HepG2 (cell line): ENCODE measurements around the gene ENG. TPM values are rescaled to one million over a fixed set of nuclear protein-coding genes. Genes with fewer than 3 reads are reported as not detected.

Experiments
- EP300 ChIP-seq, 3 experiments: sonication (generic) in 1 of 3; formaldehyde crosslinking in 1 of 3; IDR thresholded peaks; 2 replicates each; pipeline versions ENCODE4 v1.5.1 to v1.6.1; 2011 to 2020; ENCODE audit warnings: low read depth in 2 of 3, low read length in 2 of 3, borderline replicate concordance in 1 of 3, improper control_type of control experiment in 1 of 3, mild to moderate bottlenecking in 1 of 3, missing genetic modification reagents in 1 of 3, moderate library complexity in 1 of 3
- EZH2 ChIP-seq: conservative IDR thresholded peaks from 2 replicates; pipeline ENCODE4 v1.6.1; 2012; ENCODE audit warnings: mild to moderate bottlenecking, low read depth, low read length, moderate library complexity
- HNRNPH1 ChIP-seq: fragments of 200-400 bp; formaldehyde crosslinking; optimal IDR thresholded peaks from 2 replicates; pipeline ENCODE3; 2017; ENCODE audit warnings: mild to moderate bottlenecking, low read depth, low read length
- HOXA9 ChIP-seq: sonication (generic); formaldehyde crosslinking; IDR thresholded peaks from 2 replicates; pipeline ENCODE4 v1.8.1; 2022; ENCODE audit warnings: missing genetic modification reagents, mild to moderate bottlenecking, moderate library complexity, borderline replicate concordance
- JDP2 ChIP-seq: sonication (generic); formaldehyde crosslinking; IDR thresholded peaks from 2 replicates; pipeline ENCODE4 v1.8.1; 2022; ENCODE audit warnings: missing genetic modification reagents, borderline replicate concordance
- LCORL ChIP-seq, 2 experiments: fragments of 450-650 bp in 1 of 2; sonication (generic) in 1 of 2; formaldehyde crosslinking in 1 of 2; IDR thresholded peaks; 2 replicates each; pipeline versions ENCODE4 v1.5.0 to v1.6.1; 2017 to 2020; ENCODE audit warnings: antibody characterized with exemption in 1 of 2, missing genetic modification reagents in 1 of 2
- MTA3 ChIP-seq: sonication (generic); formaldehyde crosslinking; IDR thresholded peaks from 2 replicates; pipeline ENCODE4 v1.4.0; 2020; ENCODE audit warnings: missing genetic modification reagents
- MTF2 ChIP-seq: sonication (generic); formaldehyde crosslinking; IDR thresholded peaks from 2 replicates; pipeline ENCODE4 v1.5.0; 2020; ENCODE audit warnings: missing genetic modification reagents, borderline replicate concordance
- TEAD3 ChIP-seq: optimal IDR thresholded peaks from 2 replicates; pipeline ENCODE3; 2016; ENCODE audit warnings: borderline replicate concordance
- ZFP36 ChIP-seq: fragments of 150-350 bp; IDR thresholded peaks from 2 replicates; pipeline ENCODE4 v1.6.1; 2018; ENCODE audit warnings: borderline replicate concordance, low read length, low read depth; ENCODE audit not compliant: partially characterized antibody
- ZFY ChIP-seq: sonication (generic); formaldehyde crosslinking; IDR thresholded peaks from 2 replicates; pipeline ENCODE4 v1.4.0; 2020; ENCODE audit warnings: missing genetic modification reagents
- ZKSCAN8 ChIP-seq: IDR thresholded peaks from 2 replicates; pipeline ENCODE4 v1.6.1; 2016; ENCODE audit warnings: borderline replicate concordance, missing genetic modification reagents, missing compliant biosample characterization
- ZNF143 ChIP-seq: sonication (generic); formaldehyde crosslinking; IDR thresholded peaks from 2 replicates; pipeline ENCODE4 v1.4.0; 2020; ENCODE audit warnings: missing genetic modification reagents
- ZNF263 ChIP-seq: sonication (generic); formaldehyde crosslinking; IDR thresholded peaks from 2 replicates; pipeline ENCODE4 v1.4.0; 2020; ENCODE audit warnings: missing genetic modification reagents
- ZNF547 ChIP-seq: sonication (generic); formaldehyde crosslinking; IDR thresholded peaks from 2 replicates; pipeline ENCODE4 v1.5.1; 2020; ENCODE audit warnings: mild to moderate bottlenecking, missing genetic modification reagents
- ZNF563 ChIP-seq: sonication (generic); formaldehyde crosslinking; IDR thresholded peaks from 2 replicates; pipeline ENCODE4 v1.8.0; 2022; ENCODE audit warnings: mild to moderate bottlenecking, moderate library complexity, missing genetic modification reagents
- ZNF572 ChIP-seq: sonication (generic); formaldehyde crosslinking; IDR thresholded peaks from 2 replicates; pipeline ENCODE4 v1.5.1; 2020; ENCODE audit warnings: mild to moderate bottlenecking, missing genetic modification reagents
- ZSCAN22 ChIP-seq: sonication (generic); formaldehyde crosslinking; IDR thresholded peaks from 2 replicates; pipeline ENCODE4 v1.4.0; 2020; ENCODE audit warnings: mild to moderate bottlenecking, missing genetic modification reagents
- polyA plus RNA-seq, 8 experiments: library from polyadenylated mRNA; depleted of rRNA in 3 of 8; stranded (reverse) in 7 of 8; unstranded in 1 of 8; fragments of >200 nt; fragmentation: Illumina TruSeq in 4 of 8; extraction: Trizol in 4 of 8; gene quantifications; 2 replicates each; pipeline versions ENCODE4 v1.2.1 to v1.2.3, GENCODE V29; 2011 to 2016; ENCODE audit warnings: low read depth in 4 of 8, missing spikeins in 1 of 8, mixed read lengths in 1 of 8; ENCODE audit not compliant: insufficient read depth in 1 of 8
- total RNA-seq, 5 experiments: library from RNA; depleted of rRNA; stranded (reverse); fragments of >200 nt; fragmentation: Illumina TruSeq; extraction: Trizol; gene quantifications; 2 replicates each; pipeline ENCODE4 v1.2.3, GENCODE V29; 2016; ENCODE audit warnings: low read depth in 1 of 5
- TF ChIP-seq, protein P1 (sequence below): sonication (generic); formaldehyde crosslinking; IDR thresholded peaks from 2 replicates; pipeline ENCODE4 v1.4.0; 2020; ENCODE audit warnings: missing genetic modification reagents, borderline replicate concordance
- TF ChIP-seq, protein P2 (sequence below): sonication (generic); formaldehyde crosslinking; IDR thresholded peaks from 2 replicates; pipeline ENCODE4 v1.8.0; 2022; ENCODE audit warnings: missing genetic modification reagents, mild to moderate bottlenecking, moderate library complexity, borderline replicate concordance
- TF ChIP-seq, protein P3 (sequence below): IDR thresholded peaks from 2 replicates; pipeline ENCODE4 v1.6.1; 2016; ENCODE audit warnings: low read depth, control low read depth

ENG gene
- total and polyA plus RNA-seq, 2 of the 13 experiments (the other 11 are each of a cell fraction or from before 2014, with no cell fraction given) = 0.02 to 1.1 TPM

DNA sequence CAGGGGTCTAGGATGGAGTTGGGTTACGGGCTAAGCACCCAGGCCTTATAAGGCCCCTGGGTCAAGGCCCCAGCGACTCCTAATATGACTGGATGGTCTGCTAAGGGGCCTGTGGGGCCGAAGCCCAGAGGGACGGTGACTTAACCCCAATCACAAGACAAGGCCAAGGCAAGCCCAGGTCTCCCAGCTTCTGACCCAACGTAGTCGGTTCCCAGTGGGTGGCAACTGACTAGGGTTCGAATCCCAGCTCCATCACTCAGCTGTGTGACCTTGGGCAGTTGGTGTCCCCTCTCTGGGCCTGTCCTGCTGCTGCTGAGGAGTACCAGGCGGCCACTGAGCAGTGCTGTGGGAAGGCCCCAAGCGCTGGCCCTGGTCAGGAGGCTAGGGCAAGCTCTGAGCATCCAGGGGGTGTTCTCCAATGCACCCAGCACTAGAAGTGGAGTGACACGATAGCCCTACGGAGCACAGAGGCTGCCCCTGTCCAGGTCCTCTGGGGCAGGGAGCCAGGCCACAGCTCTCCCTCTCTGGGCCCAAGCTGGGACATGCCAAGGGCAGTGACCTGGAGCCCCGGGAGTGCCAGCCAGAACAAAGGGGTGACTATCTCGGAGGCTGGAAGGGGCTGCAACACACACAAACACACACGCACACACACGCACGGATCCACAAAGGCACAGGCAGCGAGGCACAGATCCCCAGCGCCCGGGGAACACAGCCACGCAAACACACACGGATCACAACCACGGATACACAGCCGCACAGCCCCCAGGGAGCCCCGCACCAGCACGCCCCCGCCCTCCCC lies 22.5 kb upstream of the ENG start (continued):
- TF ChIP-seq, protein P1, sequence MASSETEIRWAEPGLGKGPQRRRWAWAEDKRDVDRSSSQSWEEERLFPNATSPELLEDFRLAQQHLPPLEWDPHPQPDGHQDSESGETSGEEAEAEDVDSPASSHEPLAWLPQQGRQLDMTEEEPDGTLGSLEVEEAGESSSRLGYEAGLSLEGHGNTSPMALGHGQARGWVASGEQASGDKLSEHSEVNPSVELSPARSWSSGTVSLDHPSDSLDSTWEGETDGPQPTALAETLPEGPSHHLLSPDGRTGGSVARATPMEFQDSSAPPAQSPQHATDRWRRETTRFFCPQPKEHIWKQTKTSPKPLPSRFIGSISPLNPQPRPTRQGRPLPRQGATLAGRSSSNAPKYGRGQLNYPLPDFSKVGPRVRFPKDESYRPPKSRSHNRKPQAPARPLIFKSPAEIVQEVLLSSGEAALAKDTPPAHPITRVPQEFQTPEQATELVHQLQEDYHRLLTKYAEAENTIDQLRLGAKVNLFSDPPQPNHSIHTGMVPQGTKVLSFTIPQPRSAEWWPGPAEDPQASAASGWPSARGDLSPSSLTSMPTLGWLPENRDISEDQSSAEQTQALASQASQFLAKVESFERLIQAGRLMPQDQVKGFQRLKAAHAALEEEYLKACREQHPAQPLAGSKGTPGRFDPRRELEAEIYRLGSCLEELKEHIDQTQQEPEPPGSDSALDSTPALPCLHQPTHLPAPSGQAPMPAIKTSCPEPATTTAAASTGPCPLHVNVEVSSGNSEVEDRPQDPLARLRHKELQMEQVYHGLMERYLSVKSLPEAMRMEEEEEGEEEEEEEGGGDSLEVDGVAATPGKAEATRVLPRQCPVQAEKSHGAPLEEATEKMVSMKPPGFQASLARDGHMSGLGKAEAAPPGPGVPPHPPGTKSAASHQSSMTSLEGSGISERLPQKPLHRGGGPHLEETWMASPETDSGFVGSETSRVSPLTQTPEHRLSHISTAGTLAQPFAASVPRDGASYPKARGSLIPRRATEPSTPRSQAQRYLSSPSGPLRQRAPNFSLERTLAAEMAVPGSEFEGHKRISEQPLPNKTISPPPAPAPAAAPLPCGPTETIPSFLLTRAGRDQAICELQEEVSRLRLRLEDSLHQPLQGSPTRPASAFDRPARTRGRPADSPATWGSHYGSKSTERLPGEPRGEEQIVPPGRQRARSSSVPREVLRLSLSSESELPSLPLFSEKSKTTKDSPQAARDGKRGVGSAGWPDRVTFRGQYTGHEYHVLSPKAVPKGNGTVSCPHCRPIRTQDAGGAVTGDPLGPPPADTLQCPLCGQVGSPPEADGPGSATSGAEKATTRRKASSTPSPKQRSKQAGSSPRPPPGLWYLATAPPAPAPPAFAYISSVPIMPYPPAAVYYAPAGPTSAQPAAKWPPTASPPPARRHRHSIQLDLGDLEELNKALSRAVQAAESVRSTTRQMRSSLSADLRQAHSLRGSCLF = no peak
- TF ChIP-seq ZNF143 (CRISPR knock-in tag) (no peak), ZNF263 (CRISPR knock-in tag) (no peak), HOXA9 (CRISPR knock-in tag) (peak; percentile 21; the same call in 1 of the 2 replicates), JDP2 (CRISPR knock-in tag) (no peak), ZFY (CRISPR knock-in tag) (no peak; the same call in 1 of the 2 replicates), LCORL (IDR thresholded peaks at IDR 0.05) (no peak), LCORL (CRISPR knock-in tag; IDR thresholded peaks at IDR 0.05) (peak; percentile 29; the same call in 1 of the 2 replicates), ZNF563 (CRISPR knock-in tag) (0 out of 2 replicates have a peak, but pooled peaks have one; percentile 12), ZKSCAN8 (no peak), TEAD3 (peak; percentile 22), ZNF547 (CRISPR knock-in tag) (0 out of 2 replicates have a peak, but pooled peaks have one; percentile 16), EP300 (IDR thresholded peaks at IDR 0.05; ENCODE audit: low read depth in 2 of 2, low read length in 2 of 2) (no peak), EP300 (CRISPR knock-in tag; IDR thresholded peaks at IDR 0.05; ENCODE audit: borderline replicate concordance) (no peak), ZNF572 (CRISPR knock-in tag) (no peak), MTF2 (CRISPR knock-in tag) (no peak), HNRNPH1 (no peak), EZH2 (no peak), ZFP36 (no peak), MTA3 (CRISPR knock-in tag) (no peak), ZSCAN22 (CRISPR knock-in tag) (no peak)
- TF ChIP-seq, protein P2, sequence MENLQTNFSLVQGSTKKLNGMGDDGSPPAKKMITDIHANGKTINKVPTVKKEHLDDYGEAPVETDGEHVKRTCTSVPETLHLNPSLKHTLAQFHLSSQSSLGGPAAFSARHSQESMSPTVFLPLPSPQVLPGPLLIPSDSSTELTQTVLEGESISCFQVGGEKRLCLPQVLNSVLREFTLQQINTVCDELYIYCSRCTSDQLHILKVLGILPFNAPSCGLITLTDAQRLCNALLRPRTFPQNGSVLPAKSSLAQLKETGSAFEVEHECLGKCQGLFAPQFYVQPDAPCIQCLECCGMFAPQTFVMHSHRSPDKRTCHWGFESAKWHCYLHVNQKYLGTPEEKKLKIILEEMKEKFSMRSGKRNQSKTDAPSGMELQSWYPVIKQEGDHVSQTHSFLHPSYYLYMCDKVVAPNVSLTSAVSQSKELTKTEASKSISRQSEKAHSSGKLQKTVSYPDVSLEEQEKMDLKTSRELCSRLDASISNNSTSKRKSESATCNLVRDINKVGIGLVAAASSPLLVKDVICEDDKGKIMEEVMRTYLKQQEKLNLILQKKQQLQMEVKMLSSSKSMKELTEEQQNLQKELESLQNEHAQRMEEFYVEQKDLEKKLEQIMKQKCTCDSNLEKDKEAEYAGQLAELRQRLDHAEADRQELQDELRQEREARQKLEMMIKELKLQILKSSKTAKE (CRISPR knock-in tag) = peak; percentile 43; the same call in 1 of the 2 replicates
- TF ChIP-seq, protein P3, sequence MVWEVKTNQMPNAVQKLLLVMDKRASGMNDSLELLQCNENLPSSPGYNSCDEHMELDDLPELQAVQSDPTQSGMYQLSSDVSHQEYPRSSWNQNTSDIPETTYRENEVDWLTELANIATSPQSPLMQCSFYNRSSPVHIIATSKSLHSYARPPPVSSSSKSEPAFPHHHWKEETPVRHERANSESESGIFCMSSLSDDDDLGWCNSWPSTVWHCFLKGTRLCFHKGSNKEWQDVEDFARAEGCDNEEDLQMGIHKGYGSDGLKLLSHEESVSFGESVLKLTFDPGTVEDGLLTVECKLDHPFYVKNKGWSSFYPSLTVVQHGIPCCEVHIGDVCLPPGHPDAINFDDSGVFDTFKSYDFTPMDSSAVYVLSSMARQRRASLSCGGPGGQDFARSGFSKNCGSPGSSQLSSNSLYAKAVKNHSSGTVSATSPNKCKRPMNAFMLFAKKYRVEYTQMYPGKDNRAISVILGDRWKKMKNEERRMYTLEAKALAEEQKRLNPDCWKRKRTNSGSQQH (CRISPR knock-in tag) = no peak
